ENCODE results near the gene HSPA12B.

HSPA12B gene

GRCh38 chr20:3797592-3798372, 65.3 kb downstream of the HSPA12B start:
- peak in 3 of 10 donors; percentile 30 to 50 (median 49) for DNase-seq
- intact Hi-C loops (cut with DNase I), result no loop called here

- intact Hi-C loops (cut with DNase I), result no loop called here
- DNase-seq, result peak in 4 of 10 donors; percentile 48 to 89 (median 78)
These were observed 65.9 kb downstream of the HSPA12B start for GRCh38 chr20:3798373-3798768.

GRCh38 chr20:3798908-3799248, 66.4 kb downstream of the HSPA12B start:
- DNase-seq, result peak in 3 of 10 donors; percentile 50 to 79 (median 57)
- intact Hi-C loops (cut with DNase I), result no loop called here

- DNase-seq, result peak in 3 of 10 donors; percentile 32 to 67 (median 64)
- intact Hi-C loops (cut with DNase I), result no loop called here
These were observed 67.9 kb downstream of the HSPA12B start for GRCh38 chr20:3800256-3800877.

- intact Hi-C loops (cut with DNase I), result no loop called here
- DNase-seq, result peak in 3 of 10 donors; percentile 55 to 81 (median 63)
These were observed 68.4 kb downstream of the HSPA12B start for GRCh38 chr20:3800878-3801260.

GRCh38 chr20:3801299-3801698, 68.8 kb downstream of the HSPA12B start:
- intact Hi-C loops (cut with DNase I), result no loop called here
- DNase-seq, result peak in 1 of 10 donors; percentile 25

- intact Hi-C loops (cut with DNase I), result no loop called here
- peak in 3 of 10 donors; percentile 58 to 71 (median 60) for DNase-seq
These were observed 69.4 kb downstream of the HSPA12B start for GRCh38 chr20:3801846-3802245.
